ENCODE measurements around the gene NOVA1.

GRCh38 chr14:26528415-26529182 is 69.2 kb downstream of the NOVA1 start:
- TF ChIP-seq POLR2A (IDR thresholded peaks at IDR 0.05), result no peak
- TF ChIP-seq CTCF (IDR thresholded peaks at IDR 0.05), result no peak
- no peak for TF ChIP-seq POLR2AphosphoS5 (IDR thresholded peaks at IDR 0.05; ENCODE audit: insufficient read depth in 1 of 2, low read depth in 1 of 2)

All from vagina (tissue), 2 donors.